HepG2 (cell line): Measurements from ENCODE around the gene KCNH8. TPM values are rescaled to one million over a fixed set of nuclear protein-coding genes. Genes with fewer than 3 reads are reported as not detected.
A peak's percentile ranks its signal among the peaks of the same experiment; 100 is the strongest.

ENCODE experiments used
- ATAC-seq: fragments of 200-7000 bp; cut with Tn5 transposase; 3 replicates; pipeline ENCODE4 v1.9.1; 2020; ENCODE audit warnings: mild to moderate bottlenecking, moderate library complexity
- BruUV-seq: library from RNA; stranded (reverse); fragments of 400-500 nt; replicated peaks from 2 replicates; lab custom pipeline; 2021; lab: Mats Ljungman, UMichigan
- CTCF ChIA-PET: fragments of 300-600 bp; formaldehyde crosslinking; extraction: SDS; loops from one replicate; lab custom pipeline; 2021; ENCODE audit warnings: low total read pairs, inconsistent platforms, low intra/inter-chr PET ratio; lab: Yijun Ruan, JAX
- POLR2A ChIA-PET: fragments of 350-600 bp; sonication (Branson Sonifier 250); formaldehyde crosslinking; loops from one replicate; lab custom pipeline; 2020; ENCODE audit warnings: antibody characterized with exemption, inconsistent platforms; lab: Yijun Ruan, JAX
- DNase-seq: peaks from one replicate; pipeline ENCODE4 v3.0.0-alpha.2; 2015; ENCODE audit warnings: low spot score
- FAIRE-seq: peaks from 3 replicates; lab custom pipeline; 2011; peaks lifted over from hg19 to GRCh38; lab: Jason Lieb, UNC
- H2AFZ ChIP-seq: one replicate; pipeline ENCODE4 v1.6.1; 2011; ENCODE audit warnings: low read length, inconsistent platforms
- H3K27ac ChIP-seq: fragments of 300-600 bp; 3 replicates; pipeline ENCODE4 v1.8.0; 2011; ENCODE audit warnings: mixed run types, mild to moderate bottlenecking, mixed read lengths, low read length, inconsistent platforms; ENCODE audit not compliant: insufficient read depth; ENCODE audit errors: extremely low read length
- H3K27me3 ChIP-seq, 2 experiments: fragments of 200-600 bp in 1 of 2; 2 replicates in 1 of 2; 3 replicates in 1 of 2; pipeline versions ENCODE4 v1.6.0 to v1.8.0; 2011; ENCODE audit warnings: low read length in 2 of 2, mild to moderate bottlenecking in 2 of 2, moderate library complexity in 2 of 2, inconsistent platforms in 1 of 2; ENCODE audit not compliant: insufficient read depth in 2 of 2, control insufficient read depth in 1 of 2
- H3K36me3 ChIP-seq, 2 experiments: fragments of 200-600 bp in 1 of 2; replicated peaks in 1 of 2; 2 replicates in 1 of 2; 3 replicates in 1 of 2; pipeline versions ENCODE4 v1.5.1 to v1.8.0; 2011; ENCODE audit warnings: low read length in 2 of 2, inconsistent platforms in 1 of 2; ENCODE audit not compliant: insufficient read depth in 2 of 2, control insufficient read depth in 1 of 2
- H3K4me1 ChIP-seq: 2 replicates; pipeline ENCODE4 v1.5.1; 2012; ENCODE audit warnings: low read length, inconsistent platforms; ENCODE audit not compliant: insufficient read depth
- H3K4me2 ChIP-seq: 2 replicates; pipeline ENCODE4 v1.6.0; 2011; ENCODE audit warnings: low read depth, low read length, inconsistent platforms
- H3K4me3 ChIP-seq, 3 experiments: fragments of 200-600 bp in 1 of 3; sonication (generic), shearing (Covaris generic) in 1 of 3; replicated peaks in 1 of 3; 2 replicates each; pipeline ENCODE4 v1.5.1; 2011 to 2016; ENCODE audit warnings: low read length in 3 of 3, inconsistent platforms in 2 of 3, low read depth in 2 of 3, mild to moderate bottlenecking in 2 of 3, control low read depth in 1 of 3, mixed read lengths in 1 of 3; ENCODE audit not compliant: insufficient read depth in 1 of 3
- H3K79me2 ChIP-seq: one replicate; pipeline ENCODE4 v1.6.1; 2011; ENCODE audit warnings: low read length, inconsistent platforms; ENCODE audit not compliant: insufficient read depth
- H3K9ac ChIP-seq: 2 replicates; pipeline ENCODE4 v1.6.0; 2011; ENCODE audit warnings: mild to moderate bottlenecking, low read depth, low read length, inconsistent platforms; ENCODE audit not compliant: insufficient read depth
- H3K9me3 ChIP-seq: 2 replicates; pipeline ENCODE4 v1.5.1; 2012; ENCODE audit warnings: mild to moderate bottlenecking, low read length
- H4K20me1 ChIP-seq: 2 replicates; pipeline ENCODE4 v1.6.0; 2011; ENCODE audit warnings: inconsistent platforms, mild to moderate bottlenecking, low read length, moderate library complexity; ENCODE audit not compliant: insufficient read depth
- AHR ChIP-seq: IDR thresholded peaks from 2 replicates; pipeline ENCODE4 v1.6.1; 2018; ENCODE audit warnings: missing genetic modification reagents, missing compliant biosample characterization
- ARNTL ChIP-seq: sonication (generic); formaldehyde crosslinking; IDR thresholded peaks from 2 replicates; pipeline ENCODE4 v1.4.0; 2020; ENCODE audit warnings: mild to moderate bottlenecking, missing genetic modification reagents
- FOXK1 ChIP-seq: sonication (generic); formaldehyde crosslinking; IDR thresholded peaks from 2 replicates; pipeline ENCODE4 v1.4.0; 2020; ENCODE audit warnings: low read depth, missing genetic modification reagents, borderline replicate concordance
- HNRNPK ChIP-seq: fragments of 200-400 bp; formaldehyde crosslinking; IDR thresholded peaks from 2 replicates; pipeline ENCODE4 v1.6.1; 2018; ENCODE audit warnings: low read length, low read depth, moderate library complexity, mild to moderate bottlenecking; ENCODE audit not compliant: poor library complexity, severe bottlenecking
- TSC22D2 ChIP-seq: sonication (generic); formaldehyde crosslinking; IDR thresholded peaks from 2 replicates; pipeline ENCODE4 v1.5.1; 2020; ENCODE audit warnings: missing genetic modification reagents, mild to moderate bottlenecking, borderline replicate concordance
- ZFP62 ChIP-seq: sonication (generic); formaldehyde crosslinking; IDR thresholded peaks from 2 replicates; pipeline ENCODE4 v1.4.0; 2020; ENCODE audit warnings: missing genetic modification reagents
- WGBS: methylation state at CpG from one replicate; pipeline ENCODE4 v1.1.6; 2017; ENCODE audit warnings: low lambda C conversion rate; 5-methylcytosine and 5-hydroxymethylcytosine counted together
- in situ Hi-C: cut with HindIII; loops from 2 replicates; pipeline ENCODE4 v1.10.0; 2017; ENCODE audit warnings: low pct_unique_long_range_greater_than_20kb; ENCODE audit not compliant: extremely low pct_ligation_motif_present
- intact Hi-C: fragments of 100-400 bp; cut with micrococcal nuclease; formaldehyde crosslinking; loops from one replicate; pipeline ENCODE4 v1.10.0; 2022; ENCODE audit not compliant: unreplicated experiment
- polyA plus RNA-seq, 8 experiments: library from polyadenylated mRNA; depleted of rRNA in 3 of 8; stranded (reverse) in 7 of 8; unstranded in 1 of 8; fragments of >200 nt; fragmentation: Illumina TruSeq in 4 of 8; extraction: Trizol in 4 of 8; gene quantifications; 2 replicates each; pipeline versions ENCODE4 v1.2.1 to v1.2.3, GENCODE V29; 2011 to 2016; ENCODE audit warnings: low read depth in 4 of 8, missing spikeins in 1 of 8, mixed read lengths in 1 of 8; ENCODE audit not compliant: insufficient read depth in 1 of 8
- total RNA-seq, 5 experiments: library from RNA; depleted of rRNA; stranded (reverse); fragments of >200 nt; fragmentation: Illumina TruSeq; extraction: Trizol; gene quantifications; 2 replicates each; pipeline ENCODE4 v1.2.3, GENCODE V29; 2016; ENCODE audit warnings: low read depth in 1 of 5
- TF ChIP-seq, protein P1 (sequence below), 2 experiments: sonication (generic) in 1 of 2; formaldehyde crosslinking in 1 of 2; IDR thresholded peaks; 2 replicates each; pipeline versions ENCODE4 v1.6.1 to v1.9.0; 2014 to 2022; ENCODE audit warnings: antibody characterized with exemption in 1 of 2, borderline replicate concordance in 1 of 2, inconsistent platforms in 1 of 2, low read depth in 1 of 2, missing genetic modification reagents in 1 of 2
- TF ChIP-seq, protein P2 (sequence below): sonication (generic); formaldehyde crosslinking; IDR thresholded peaks from 2 replicates; pipeline ENCODE4 v1.4.0; 2020; ENCODE audit warnings: low read depth, mild to moderate bottlenecking, missing genetic modification reagents

Gene KCNH8
- total and polyA plus RNA-seq, 2 of the 13 experiments (the other 11 are each of a cell fraction or from before 2014, with no cell fraction given) = 0.04 TPM; not detected in 1

DNA sequence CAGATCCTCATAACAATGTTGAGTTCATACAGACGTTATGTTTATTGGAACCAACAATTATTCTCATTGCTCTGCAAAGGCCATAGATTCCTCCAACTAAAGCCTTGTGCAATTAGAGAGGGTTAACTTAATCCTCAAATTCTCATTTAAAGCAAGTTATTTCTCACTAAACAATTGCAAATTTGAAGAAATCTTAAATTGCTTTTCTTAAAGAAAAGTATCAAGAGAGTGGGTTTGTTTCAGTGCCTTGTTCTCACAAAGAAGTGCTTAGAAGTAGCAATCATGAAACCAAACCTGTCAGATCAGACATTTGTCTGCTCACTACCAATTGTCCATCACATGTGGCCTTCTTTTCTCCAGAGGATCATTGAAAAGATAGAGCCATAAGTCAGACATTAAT is 124.8 kb downstream of the KCNH8 start (continued):
- TF ChIP-seq, protein P1, sequence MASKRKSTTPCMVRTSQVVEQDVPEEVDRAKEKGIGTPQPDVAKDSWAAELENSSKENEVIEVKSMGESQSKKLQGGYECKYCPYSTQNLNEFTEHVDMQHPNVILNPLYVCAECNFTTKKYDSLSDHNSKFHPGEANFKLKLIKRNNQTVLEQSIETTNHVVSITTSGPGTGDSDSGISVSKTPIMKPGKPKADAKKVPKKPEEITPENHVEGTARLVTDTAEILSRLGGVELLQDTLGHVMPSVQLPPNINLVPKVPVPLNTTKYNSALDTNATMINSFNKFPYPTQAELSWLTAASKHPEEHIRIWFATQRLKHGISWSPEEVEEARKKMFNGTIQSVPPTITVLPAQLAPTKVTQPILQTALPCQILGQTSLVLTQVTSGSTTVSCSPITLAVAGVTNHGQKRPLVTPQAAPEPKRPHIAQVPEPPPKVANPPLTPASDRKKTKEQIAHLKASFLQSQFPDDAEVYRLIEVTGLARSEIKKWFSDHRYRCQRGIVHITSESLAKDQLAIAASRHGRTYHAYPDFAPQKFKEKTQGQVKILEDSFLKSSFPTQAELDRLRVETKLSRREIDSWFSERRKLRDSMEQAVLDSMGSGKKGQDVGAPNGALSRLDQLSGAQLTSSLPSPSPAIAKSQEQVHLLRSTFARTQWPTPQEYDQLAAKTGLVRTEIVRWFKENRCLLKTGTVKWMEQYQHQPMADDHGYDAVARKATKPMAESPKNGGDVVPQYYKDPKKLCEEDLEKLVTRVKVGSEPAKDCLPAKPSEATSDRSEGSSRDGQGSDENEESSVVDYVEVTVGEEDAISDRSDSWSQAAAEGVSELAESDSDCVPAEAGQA (IDR thresholded peaks at IDR 0.05; ENCODE audit: low read depth) = no peak
- TF ChIP-seq, protein P1 (CRISPR knock-in tag; IDR thresholded peaks at IDR 0.05; ENCODE audit: borderline replicate concordance) = no peak

DNA sequence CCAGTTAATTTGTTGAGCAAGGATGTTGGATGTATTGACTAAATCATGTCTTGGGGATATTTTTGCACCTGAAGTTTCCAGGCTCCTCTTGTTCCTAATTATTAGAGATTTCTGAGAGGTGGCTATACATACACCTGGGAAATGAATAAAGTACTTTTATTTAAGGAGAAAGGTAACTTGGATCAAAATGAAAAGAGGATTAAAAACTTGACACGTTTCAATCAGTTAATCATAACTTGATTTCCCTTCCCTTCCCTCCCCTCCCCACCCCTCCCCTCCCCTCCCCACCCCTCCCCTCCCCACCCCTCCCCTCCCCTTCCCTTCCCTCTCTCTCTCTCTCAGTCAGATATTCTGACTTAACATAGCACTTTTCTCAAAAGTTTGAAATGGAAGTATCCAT is 126.3 kb downstream of the KCNH8 start:
- no TSS peak for BruUV-seq
- intact Hi-C loops = no loop called here
- Histone ChIP-seq H4K20me1 (no peaks in the 10 kb centered on the region), H2AFZ (no peak overlapping the region), H3K4me2 (no peak overlapping the region), H3K9me3 (no peaks in the 10 kb centered on the region), H3K27ac (no peak overlapping the region), H3K36me3 (no peaks in the 10 kb centered on the region), H3K79me2 (no peaks in the 10 kb centered on the region), H3K4me3 (no peak overlapping the region), H3K9ac (no peak overlapping the region), H3K4me1 (no peaks in the 10 kb centered on the region), H3K27me3 (no peaks in the 10 kb centered on the region)
- POLR2A ChIA-PET = no interaction called here
- whole genome bisulfite sequencing = 4% methylated on average over 1 of the region's 1 CpG
- peak; percentile 89 for TF ChIP-seq HNRNPK
- TF ChIP-seq FOXK1 (CRISPR knock-in tag) = no peak
- TF ChIP-seq AHR = no peak
- no peak for TF ChIP-seq ARNTL (CRISPR knock-in tag)
- no peak for TF ChIP-seq TSC22D2
- TF ChIP-seq ZFP62 = no peak
- TF ChIP-seq, protein P2, sequence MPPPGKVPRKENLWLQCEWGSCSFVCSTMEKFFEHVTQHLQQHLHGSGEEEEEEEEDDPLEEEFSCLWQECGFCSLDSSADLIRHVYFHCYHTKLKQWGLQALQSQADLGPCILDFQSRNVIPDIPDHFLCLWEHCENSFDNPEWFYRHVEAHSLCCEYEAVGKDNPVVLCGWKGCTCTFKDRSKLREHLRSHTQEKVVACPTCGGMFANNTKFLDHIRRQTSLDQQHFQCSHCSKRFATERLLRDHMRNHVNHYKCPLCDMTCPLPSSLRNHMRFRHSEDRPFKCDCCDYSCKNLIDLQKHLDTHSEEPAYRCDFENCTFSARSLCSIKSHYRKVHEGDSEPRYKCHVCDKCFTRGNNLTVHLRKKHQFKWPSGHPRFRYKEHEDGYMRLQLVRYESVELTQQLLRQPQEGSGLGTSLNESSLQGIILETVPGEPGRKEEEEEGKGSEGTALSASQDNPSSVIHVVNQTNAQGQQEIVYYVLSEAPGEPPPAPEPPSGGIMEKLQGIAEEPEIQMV = no peak
- in situ Hi-C loops = no loop called here
- no peak for ATAC-seq
- CTCF ChIA-PET = no interaction called here
- FAIRE-seq = no peak
- no peak for DNase-seq
